Right lobe of liver (tissue), 4 donors: ENCODE data around the gene PARP1.

Experiments
- CTCF ChIP-seq, 4 donors: fragments of 200-600 bp in 3 of 4; fragments of 450-650 bp in 1 of 4; IDR thresholded peaks; one replicate each; pipeline versions ENCODE4 v1.5.1 to v1.8.0; 2016 to 2022; ENCODE audit warnings: antibody characterized with exemption in 4 of 4, mild to moderate bottlenecking in 2 of 4
- POLR2A ChIP-seq: fragments of 450-650 bp; IDR thresholded peaks from one replicate; pipeline ENCODE4 v1.6.1; 2017; ENCODE audit warnings: antibody characterized with exemption, mild to moderate bottlenecking
- donor health status: DM: no; HTN: no; CAD: no.
- donor health status: DM: no; HTN: no; CAD: no.
- donor health status: DM: no; HTN: yes; CAD: no.

DNA sequence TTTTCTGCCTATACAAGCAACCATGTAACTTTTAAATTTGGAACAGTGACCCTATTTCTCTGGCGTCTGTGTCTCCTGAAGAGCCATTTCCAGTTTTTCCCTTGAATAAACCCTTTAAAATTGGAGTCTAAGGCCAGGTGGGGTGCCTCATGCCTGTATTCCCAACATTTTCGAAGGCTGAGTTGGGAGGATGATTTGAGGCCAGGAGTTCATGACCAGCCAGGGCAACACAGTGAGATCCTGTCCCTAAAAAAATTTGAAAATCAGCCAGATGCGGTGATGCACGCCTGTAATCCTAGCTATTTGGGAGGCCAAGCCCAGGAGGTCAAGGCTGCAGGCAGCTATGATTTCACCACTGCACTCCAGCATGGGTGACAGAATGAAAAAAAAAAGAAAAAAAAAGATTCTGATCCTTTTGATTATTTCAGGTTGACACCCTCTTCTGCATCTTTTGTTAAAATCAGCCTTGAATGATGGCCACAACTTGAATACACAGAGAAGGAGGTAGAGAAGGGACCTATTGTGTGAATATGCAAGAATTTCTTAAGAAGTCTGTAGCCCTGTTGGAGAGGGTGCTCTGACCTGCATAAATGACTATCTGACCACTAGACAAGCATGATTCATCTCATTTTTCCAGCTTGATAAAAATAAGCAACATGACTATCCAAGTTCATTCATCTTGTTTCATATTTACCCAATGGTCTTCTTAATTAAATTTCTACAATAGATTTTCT is 40.2 kb upstream of the PARP1 start:
- TF ChIP-seq CTCF (IDR thresholded peaks at IDR 0.05), result no peak
- no peak for TF ChIP-seq POLR2A
